Adipocyte (in vitro differentiated cells): ENCODE measurements around the gene MAP3K19.

Experiments
- DNase-seq: peaks from one replicate; pipeline ENCODE4 v3.0.0-alpha.2; 2015; ENCODE audit warnings: low read depth
- H3K27me3 ChIP-seq: replicated peaks from 2 replicates; pipeline ENCODE4 v1.7.0; 2013; ENCODE audit warnings: mild to moderate bottlenecking, low read length, moderate library complexity; ENCODE audit not compliant: control insufficient read depth, insufficient read depth
- H3K36me3 ChIP-seq: 2 replicates; pipeline ENCODE4 v1.7.0; 2013; ENCODE audit warnings: low read length, mild to moderate bottlenecking, moderate library complexity; ENCODE audit not compliant: control insufficient read depth, insufficient read depth, severe bottlenecking
- H3K4me1 ChIP-seq: 2 replicates; pipeline ENCODE4 v1.7.0; 2013; ENCODE audit warnings: mild to moderate bottlenecking, low read length, moderate library complexity; ENCODE audit not compliant: control insufficient read depth, insufficient read depth
- H3K4me3 ChIP-seq: 2 replicates; pipeline ENCODE4 v1.7.0; 2013; ENCODE audit warnings: mild to moderate bottlenecking, low read length, moderate library complexity
- H3K9ac ChIP-seq: 2 replicates; pipeline ENCODE4 v1.7.0; 2013; ENCODE audit warnings: mild to moderate bottlenecking, low read length, moderate library complexity
- H3K9me3 ChIP-seq: 2 replicates; pipeline ENCODE4 v1.7.0; 2013; ENCODE audit warnings: mild to moderate bottlenecking, low read length, moderate library complexity; ENCODE audit not compliant: control insufficient read depth

Gene MAP3K19

GRCh38 chr2:135010200-135010942 is 36.9 kb downstream of the MAP3K19 start:
- Histone ChIP-seq H3K36me3 (no peaks in the 10 kb centered on the region), H3K27me3 (no peaks in the 10 kb centered on the region), H3K4me3 (no peak overlapping the region), H3K9ac (no peak overlapping the region), H3K9me3 (no peaks in the 10 kb centered on the region), H3K4me1 (no peaks in the 10 kb centered on the region)
- DNase-seq, result no peak

GRCh38 chr2:135009339-135009738 is 37.9 kb downstream of the MAP3K19 start:
- no peak for DNase-seq
- H3K4me3 ChIP-seq, result no peak overlapping the region
- H3K9ac ChIP-seq, result no peak overlapping the region
- peaks cover 3% of the 10 kb centered on the region for H3K4me1 ChIP-seq
- H3K9me3 ChIP-seq, result no peaks in the 10 kb centered on the region
- peaks cover 6% of the 10 kb centered on the region for H3K27me3 ChIP-seq
- no peaks in the 10 kb centered on the region for H3K36me3 ChIP-seq

- Histone ChIP-seq H3K4me3 (no peak overlapping the region), H3K4me1 (peaks cover 3% of the 10 kb centered on the region), H3K36me3 (no peaks in the 10 kb centered on the region), H3K9me3 (no peaks in the 10 kb centered on the region), H3K27me3 (peaks cover 6% of the 10 kb centered on the region), H3K9ac (no peak overlapping the region)
- DNase-seq, result no peak
Measured at GRCh38 chr2:135005753-135006152, 41.5 kb downstream of the MAP3K19 start.

- peak; percentile 88 for DNase-seq
- no peak overlapping the region for H3K9ac ChIP-seq
- H3K4me1 ChIP-seq, result peaks cover 3% of the 10 kb centered on the region
- no peaks in the 10 kb centered on the region for H3K36me3 ChIP-seq
- peaks cover 6% of the 10 kb centered on the region for H3K27me3 ChIP-seq
- no peaks in the 10 kb centered on the region for H3K9me3 ChIP-seq
- no peak overlapping the region for H3K4me3 ChIP-seq
Measured at GRCh38 chr2:135004005-135004746, 43.1 kb downstream of the MAP3K19 start.

- Histone ChIP-seq H3K4me3 (no peak overlapping the region), H3K36me3 (no peaks in the 10 kb centered on the region), H3K9me3 (no peaks in the 10 kb centered on the region), H3K9ac (no peak overlapping the region), H3K4me1 (peaks cover 3% of the 10 kb centered on the region), H3K27me3 (peaks cover 6% of the 10 kb centered on the region)
- no peak for DNase-seq
Measured at GRCh38 chr2:135002836-135003235, 44.4 kb downstream of the MAP3K19 start.

GRCh38 chr2:134999521-134999920 is 47.7 kb downstream of the MAP3K19 start:
- Histone ChIP-seq H3K4me3 (no peak overlapping the region), H3K9me3 (no peaks in the 10 kb centered on the region), H3K27me3 (peaks cover 2% of the 10 kb centered on the region), H3K9ac (no peak overlapping the region), H3K36me3 (no peaks in the 10 kb centered on the region), H3K4me1 (peaks cover 2% of the 10 kb centered on the region)
- no peak for DNase-seq

DNA sequence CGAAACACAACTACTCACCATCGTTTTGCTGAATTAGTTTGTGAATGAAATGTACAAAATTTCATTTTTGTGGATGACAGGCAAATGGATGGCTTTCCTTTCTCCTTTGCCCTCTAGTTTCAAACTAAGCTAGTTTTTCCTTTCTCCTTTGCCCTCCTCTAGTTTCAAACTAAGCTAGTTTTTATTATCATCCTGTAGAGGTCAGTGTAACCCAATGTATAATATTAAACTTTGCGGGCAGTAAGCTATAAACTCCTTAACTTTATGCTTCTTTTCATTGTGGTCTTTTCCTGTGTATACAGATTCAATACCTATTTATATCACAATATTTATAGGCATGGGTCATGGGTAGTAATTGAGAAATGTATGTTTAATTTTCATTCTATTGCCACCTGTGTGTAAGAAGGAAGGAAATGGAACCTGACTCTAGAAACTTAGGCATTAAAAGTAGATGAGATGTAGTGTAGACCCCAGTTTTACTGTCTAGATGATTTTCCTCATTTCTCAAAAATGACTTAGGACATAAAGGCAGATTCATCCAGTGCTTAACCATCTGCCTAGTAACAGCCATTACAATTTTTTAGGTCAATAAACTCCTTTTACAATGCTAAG is 58.1 kb downstream of the MAP3K19 start:
- no peaks in the 10 kb centered on the region for H3K4me1 ChIP-seq
- H3K27me3 ChIP-seq, result peaks cover 17% of the 10 kb centered on the region
- H3K9ac ChIP-seq, result no peak overlapping the region
- no peaks in the 10 kb centered on the region for H3K9me3 ChIP-seq
- H3K36me3 ChIP-seq, result no peaks in the 10 kb centered on the region
- peak; percentile 68 for DNase-seq
- no peak overlapping the region for H3K4me3 ChIP-seq

GRCh38 chr2:134985061-134985460 is 62.2 kb downstream of the MAP3K19 start:
- Histone ChIP-seq H3K4me1 (no peaks in the 10 kb centered on the region), H3K9ac (no peak overlapping the region), H3K36me3 (no peaks in the 10 kb centered on the region), H3K27me3 (peaks cover 12% of the 10 kb centered on the region), H3K4me3 (no peak overlapping the region), H3K9me3 (no peaks in the 10 kb centered on the region)
- no peak for DNase-seq

DNA sequence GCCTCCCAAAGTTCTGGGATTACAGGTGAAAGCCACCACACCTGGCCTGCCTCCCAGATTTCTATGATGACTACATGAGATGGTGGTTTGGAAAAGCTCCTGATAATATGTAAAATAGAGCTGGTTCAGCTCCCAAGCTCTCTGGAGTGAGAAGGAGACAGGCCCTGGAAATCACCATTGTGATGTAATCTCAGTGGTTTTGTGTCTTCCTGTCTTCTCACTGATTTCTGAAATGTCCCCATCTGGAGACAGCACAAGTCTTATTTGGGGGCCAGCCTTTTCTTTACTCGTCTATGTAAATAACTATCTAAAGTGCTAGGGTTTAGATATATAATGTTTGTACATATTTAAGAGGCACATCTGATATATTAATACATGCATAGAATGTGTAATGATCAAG is 64.6 kb downstream of the MAP3K19 start:
- DNase-seq, result no peak
- Histone ChIP-seq H3K9me3 (no peaks in the 10 kb centered on the region), H3K4me1 (no peaks in the 10 kb centered on the region), H3K27me3 (peaks cover 12% of the 10 kb centered on the region), H3K36me3 (no peaks in the 10 kb centered on the region), H3K4me3 (no peak overlapping the region), H3K9ac (no peak overlapping the region)

DNA sequence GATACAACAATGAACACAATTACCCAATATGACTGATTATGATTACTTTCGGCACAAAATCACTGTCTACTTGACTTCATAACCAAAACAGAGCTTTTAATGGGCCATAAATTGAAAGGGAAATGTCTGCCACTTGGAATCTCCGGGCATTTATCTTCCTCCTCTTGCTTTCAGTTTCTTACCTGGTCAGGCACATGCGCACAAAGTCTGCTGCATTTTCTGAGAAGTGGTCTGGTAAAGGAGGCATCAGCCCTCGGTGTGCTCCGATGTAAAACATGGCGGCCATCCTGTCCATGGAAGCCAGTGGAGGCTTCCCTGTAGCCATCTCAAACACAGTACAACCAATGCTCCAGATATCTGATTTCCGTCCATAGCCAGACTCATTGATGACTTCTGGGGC is 66.6 kb downstream of the MAP3K19 start:
- no peaks in the 10 kb centered on the region for H3K36me3 ChIP-seq
- no peaks in the 10 kb centered on the region for H3K4me1 ChIP-seq
- no peak overlapping the region for H3K9ac ChIP-seq
- H3K27me3 ChIP-seq, result peaks cover 5% of the 10 kb centered on the region
- no peak overlapping the region for H3K4me3 ChIP-seq
- no peaks in the 10 kb centered on the region for H3K9me3 ChIP-seq
- DNase-seq, result no peak

- no peaks in the 10 kb centered on the region for H3K4me1 ChIP-seq
- H3K27me3 ChIP-seq, result peaks cover 4% of the 10 kb centered on the region
- H3K9me3 ChIP-seq, result no peaks in the 10 kb centered on the region
- H3K9ac ChIP-seq, result no peak overlapping the region
- H3K36me3 ChIP-seq, result no peaks in the 10 kb centered on the region
- no peak for DNase-seq
- H3K4me3 ChIP-seq, result no peak overlapping the region
Measured at GRCh38 chr2:134979221-134979620, 68.0 kb downstream of the MAP3K19 start.
